Measurements from ENCODE around the gene MIR17HG. TPM values are rescaled to one million over a fixed set of nuclear protein-coding genes. Genes with fewer than 3 reads are reported as not detected.

The MIR17HG gene
- total RNA-seq: 1 to 10 TPM in 3 of 4 donors, under 1 TPM in 1; 0.78 to 2.7 (median 1.3) TPM

GRCh38 chr13:91347202-91347995 is at the start of gene MIR17HG:
TSS of gene MIR17HG (plus strand) at chr13:91347687.
- 0 to 1% methylated on average over 29 to 48 of the region's 103 CpGs for WGBS, 2 donors
- TF ChIP-seq POLR2A (IDR thresholded peaks at IDR 0.05): peak in 1 of 2 donors; percentile 27
- no peak for TF ChIP-seq CTCF (IDR thresholded peaks at IDR 0.05)
- intact Hi-C loops (cut with DNase I; ENCODE audit: low total_unique reads): no loop called here
- peak; percentile 87 to 97 for DNase-seq (ENCODE audit: low spot score in 2 of 2)
- peak within 1 kb of the TSS; percentile 94 for H3K4me3 ChIP-seq (ENCODE audit: low read depth, poor library complexity, severe bottlenecking)

GRCh38 chr13:91298060-91298459 is 49.4 kb upstream of the MIR17HG start:
- no peak overlapping the region for H3K4me3 ChIP-seq (ENCODE audit: low read depth, poor library complexity, severe bottlenecking)
- no peak for TF ChIP-seq CTCF (IDR thresholded peaks at IDR 0.05)
- TF ChIP-seq POLR2A (IDR thresholded peaks at IDR 0.05): no peak
- 66 to 68% methylated on average over 1 of the region's 1 CpG for WGBS, 2 donors
- intact Hi-C loops (cut with DNase I; ENCODE audit: low total_unique reads): no loop called here
- DNase-seq (ENCODE audit: low spot score in 2 of 2): no peak

- no peak for DNase-seq (ENCODE audit: low spot score in 2 of 2)
- intact Hi-C loops (cut with DNase I; ENCODE audit: low total_unique reads): no loop called here
- WGBS, 2 donors: 72 to 78% methylated on average over 1 of the region's 1 CpG
- TF ChIP-seq POLR2A (IDR thresholded peaks at IDR 0.05) (no peak), CTCF (IDR thresholded peaks at IDR 0.05) (no peak)
- no peak overlapping the region for H3K4me3 ChIP-seq (ENCODE audit: low read depth, poor library complexity, severe bottlenecking)
These were observed 45.4 kb upstream of the MIR17HG start for GRCh38 chr13:91302111-91302510.

DNA sequence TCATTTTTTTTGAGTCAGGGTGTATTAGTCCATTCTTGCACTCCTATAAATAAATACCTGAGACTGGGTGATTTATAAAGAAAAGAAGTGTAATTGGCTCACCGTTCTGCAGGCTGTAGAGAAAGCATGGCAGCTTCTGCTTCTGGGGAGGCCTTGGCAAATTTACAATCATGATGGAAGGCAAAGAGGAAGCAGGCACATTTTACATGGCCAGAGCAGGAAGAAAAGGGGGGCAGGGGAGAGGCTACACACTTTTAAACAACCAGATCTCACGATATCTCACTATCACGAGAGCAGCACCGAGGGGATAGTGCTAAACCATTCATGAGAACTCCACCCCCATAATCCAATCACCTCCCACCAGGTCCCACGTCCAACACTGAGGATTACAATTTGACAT is 44.5 kb upstream of the MIR17HG start:
- intact Hi-C loops (cut with DNase I; ENCODE audit: low total_unique reads): no loop called here
- no peak overlapping the region for H3K4me3 ChIP-seq (ENCODE audit: low read depth, poor library complexity, severe bottlenecking)
- 78 to 84% methylated on average over 5 of the region's 5 CpGs for WGBS, 2 donors
- DNase-seq (ENCODE audit: low spot score in 2 of 2): no peak
- TF ChIP-seq POLR2A (IDR thresholded peaks at IDR 0.05): no peak
- no peak for TF ChIP-seq CTCF (IDR thresholded peaks at IDR 0.05)

GRCh38 chr13:91304741-91305140 is 42.7 kb upstream of the MIR17HG start:
- TF ChIP-seq POLR2A (IDR thresholded peaks at IDR 0.05): no peak
- no peak for TF ChIP-seq CTCF (IDR thresholded peaks at IDR 0.05)
- 59 to 64% methylated on average over 2 of the region's 2 CpGs for WGBS, 2 donors
- intact Hi-C loops (cut with DNase I; ENCODE audit: low total_unique reads): no loop called here
- no peak overlapping the region for H3K4me3 ChIP-seq (ENCODE audit: low read depth, poor library complexity, severe bottlenecking)
- no peak for DNase-seq (ENCODE audit: low spot score in 2 of 2)

Data from lower leg skin (tissue), 4 donors.